Subcutaneous adipose tissue (tissue), 4 donors: ENCODE measurements around the gene UBIAD1. TPM values are rescaled to one million over a fixed set of nuclear protein-coding genes. Genes with fewer than 3 reads are reported as not detected.

Experiments used
- CTCF ChIP-seq: fragments of 450-650 bp; IDR thresholded peaks from one replicate; pipeline ENCODE4 v1.5.1; 2016; ENCODE audit warnings: low read depth, mild to moderate bottlenecking, control low read depth, antibody characterized with exemption, moderate library complexity
- small RNA-seq: library from RNA; depleted of rRNA; stranded (forward); fragments of <200 nt; gene quantifications from one replicate; pipeline ENCODE3, GENCODE V24; 2016
- total RNA-seq, 4 donors: library from RNA; depleted of rRNA; stranded (reverse); fragments of >200 nt; gene quantifications; one replicate each; pipeline ENCODE4 v1.1.0, GENCODE V29; 2016

Gene UBIAD1
- total RNA-seq, 4 donors from 2014 or later: 7.0 to 15.4 (median 11.0) TPM

GRCh38 chr1:11337580-11338073, 64.6 kb downstream of the UBIAD1 start:
- TF ChIP-seq CTCF: no peak

Small RNA genes lying within 50 kb of the gene (small RNA-seq; reads per million reads assigned to genes)
- not detected for gene RNU6-291P
- not detected for gene RPL39P6

Other genes with a start within 250 kb of the UBIAD1 start
- not detected for gene MASP2, start 226.0 kb upstream of the UBIAD1 start, total RNA-seq
- 10 to 100 TPM; 21.2 to 45.2 (median 30.4) TPM for gene SRM, start 213.2 kb upstream of the UBIAD1 start, total RNA-seq
- gene EXOSC10, start 173.3 kb upstream of the UBIAD1 start, total RNA-seq: 10 to 100 TPM; 56.1 to 63.4 (median 59.5) TPM
- 10 to 100 TPM in 1 of 4 donors, 1 to 10 TPM in 2, not detected in 1; 2.9 to 11.9 (median 6.2) TPM for gene ANGPTL7, start 83.8 kb upstream of the UBIAD1 start, total RNA-seq
- 10 to 100 TPM; 36.2 to 54.1 (median 40.1) TPM for gene MTOR, start 10.6 kb upstream of the UBIAD1 start, total RNA-seq
- gene DISP3, start 206.0 kb downstream of the UBIAD1 start, total RNA-seq: not detected